C4-2B (cell line): ENCODE results near the gene ZNF771.

Experiments used
- CTCF ChIP-seq: fragments of 450-650 bp; conservative IDR thresholded peaks from 2 replicates; pipeline ENCODE4 v1.5.1; 2017; ENCODE audit warnings: mild to moderate bottlenecking
- ZFX ChIP-seq: fragments of 450-650 bp; IDR thresholded peaks from 2 replicates; pipeline ENCODE4 v1.6.1; 2017

DNA sequence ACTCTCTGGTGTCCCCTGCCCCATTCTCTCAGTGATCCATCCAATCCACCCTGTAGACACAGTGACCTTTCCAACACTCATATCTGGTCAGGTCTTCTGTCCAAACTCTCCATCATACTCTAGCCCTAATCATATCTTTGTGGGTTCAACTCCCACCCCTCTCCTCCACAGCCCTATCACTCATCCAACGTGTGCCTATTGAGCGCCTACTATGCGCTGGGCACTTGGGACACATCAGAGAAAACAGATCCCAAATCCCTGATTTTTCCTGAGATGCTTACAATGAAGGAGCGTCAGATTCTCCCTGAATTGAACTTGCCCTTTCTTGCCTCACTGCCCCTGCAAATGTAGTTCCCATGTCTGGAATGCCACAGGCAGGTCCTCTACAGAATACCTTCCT, 20.6 kb downstream of the ZNF771 start:
- TF ChIP-seq CTCF (no peak), ZFX (no peak)
